A549 treated with Hydrocortisone at 1 μM for 4 hours (cell line): ENCODE measurements around the gene CLDN4. TPM values are rescaled to one million over a fixed set of nuclear protein-coding genes. Genes with fewer than 3 reads are reported as not detected.

Experiments
- total RNA-seq: library from RNA; stranded (reverse); fragments of 200-300 nt; extraction: Qiagen RNA extraction; gene quantifications from 5 replicates; pipeline ENCODE4 v1.2.3, GENCODE V29; 2022

CLDN4 gene, protein sequence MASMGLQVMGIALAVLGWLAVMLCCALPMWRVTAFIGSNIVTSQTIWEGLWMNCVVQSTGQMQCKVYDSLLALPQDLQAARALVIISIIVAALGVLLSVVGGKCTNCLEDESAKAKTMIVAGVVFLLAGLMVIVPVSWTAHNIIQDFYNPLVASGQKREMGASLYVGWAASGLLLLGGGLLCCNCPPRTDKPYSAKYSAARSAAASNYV
- 3.7 to 5.3 TPM (median 4.3 TPM) in 5 replicates for total RNA-seq

GRCh38 chr7:73830681-73831583 is at the start of gene CLDN4:
Gene CLDN4 (plus strand): TSS chr7:73830996. CDS start chr7:73831202, 206 bp downstream.

GRCh38 chr7:73842067-73842976 is 11.5 kb downstream of the CLDN4 start, which contains the start of gene METTL27:
Gene METTL27 (minus strand): TSS chr7:73842516. CDS start chr7:73842140, 376 bp downstream.

DNA sequence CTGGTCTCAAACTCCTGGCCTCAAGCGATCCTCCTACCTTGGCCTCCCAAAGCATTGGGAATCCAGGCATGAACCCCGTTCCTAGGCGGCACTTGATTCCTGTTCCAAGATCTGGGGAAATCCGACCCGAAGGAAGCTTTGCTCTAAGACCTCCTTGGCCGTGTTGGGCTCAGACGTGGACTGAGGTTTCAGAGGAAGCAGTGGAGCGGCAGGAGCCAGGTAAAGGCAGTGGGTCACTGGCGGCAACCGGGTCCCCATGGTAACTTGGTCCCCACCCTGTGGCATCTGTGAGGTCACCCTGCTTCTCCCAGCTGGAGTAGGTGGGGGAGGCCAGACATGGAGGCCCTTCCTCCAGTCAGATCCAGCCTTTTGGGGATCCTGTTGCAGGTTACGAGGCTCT is 30.1 kb downstream of the CLDN4 start, which contains the start of gene TMEM270:
Gene TMEM270 (plus strand): TSS at position 301 of the 400 bp plus-strand sequence. CDS start 36 bp downstream, at position 337.

Other genes starting within 250 kb of the CLDN4 start
- gene MLXIPL, start 206.5 kb upstream of the CLDN4 start, total RNA-seq = 0.75 to 1.2 TPM (median 1.1 TPM) in 5 replicates
- 3.1 to 5.7 TPM (median 4.8 TPM) in 5 replicates for gene VPS37D, start 163.2 kb upstream of the CLDN4 start, total RNA-seq
- 7.5 to 10.1 TPM (median 9.8 TPM) in 5 replicates for gene DNAJC30, start 147.5 kb upstream of the CLDN4 start, total RNA-seq
- gene BUD23, start 147.4 kb upstream of the CLDN4 start, total RNA-seq = 123 to 168 TPM (median 132 TPM) in 5 replicates
- gene STX1A, start 111.3 kb upstream of the CLDN4 start, total RNA-seq = 68.6 to 73.4 TPM (median 71.1 TPM) in 5 replicates
- gene ABHD11, start 92.2 kb upstream of the CLDN4 start, total RNA-seq = 20.5 to 27.5 TPM (median 25.9 TPM) in 5 replicates
- gene CLDN3, start 60.7 kb upstream of the CLDN4 start, total RNA-seq = 1.6 to 3.8 TPM (median 3.4 TPM) in 5 replicates
- 8.2 to 12.9 TPM (median 9.9 TPM) in 5 replicates for gene METTL27, start 11.5 kb downstream of the CLDN4 start, total RNA-seq
- gene TMEM270, start 30.2 kb downstream of the CLDN4 start, total RNA-seq = 0.10 to 0.28 TPM (median 0.13 TPM) in 3 of 5 replicates, not detected in the others
- 0.07 to 0.23 TPM (median 0.10 TPM) in 5 replicates for gene ELN, start 197.2 kb downstream of the CLDN4 start, total RNA-seq